Measurements from ENCODE around the gene ABT1.

- TF ChIP-seq CTCF (IDR thresholded peaks at IDR 0.05), result no peak
- TF ChIP-seq POLR2A (IDR thresholded peaks at IDR 0.05), result no peak
Observed at GRCh38 chr6:26594131-26594498, 2.6 kb upstream of the ABT1 start.
